Globus pallidus (tissue), 1 donor: ENCODE measurements around the gene PTPRH.
A peak's percentile ranks its signal among the peaks of the same experiment; 100 is the strongest.
"Not testable (repeated sequence)": the region's sequence is repeated elsewhere in the genome, so short reads cannot be mapped to it uniquely, and the experiment has no call there.

Experiments
- DNase-seq: peaks from one replicate; pipeline ENCODE4 v3.0.0-alpha.2; 2015; ENCODE audit warnings: low spot score

Gene PTPRH

DNA sequence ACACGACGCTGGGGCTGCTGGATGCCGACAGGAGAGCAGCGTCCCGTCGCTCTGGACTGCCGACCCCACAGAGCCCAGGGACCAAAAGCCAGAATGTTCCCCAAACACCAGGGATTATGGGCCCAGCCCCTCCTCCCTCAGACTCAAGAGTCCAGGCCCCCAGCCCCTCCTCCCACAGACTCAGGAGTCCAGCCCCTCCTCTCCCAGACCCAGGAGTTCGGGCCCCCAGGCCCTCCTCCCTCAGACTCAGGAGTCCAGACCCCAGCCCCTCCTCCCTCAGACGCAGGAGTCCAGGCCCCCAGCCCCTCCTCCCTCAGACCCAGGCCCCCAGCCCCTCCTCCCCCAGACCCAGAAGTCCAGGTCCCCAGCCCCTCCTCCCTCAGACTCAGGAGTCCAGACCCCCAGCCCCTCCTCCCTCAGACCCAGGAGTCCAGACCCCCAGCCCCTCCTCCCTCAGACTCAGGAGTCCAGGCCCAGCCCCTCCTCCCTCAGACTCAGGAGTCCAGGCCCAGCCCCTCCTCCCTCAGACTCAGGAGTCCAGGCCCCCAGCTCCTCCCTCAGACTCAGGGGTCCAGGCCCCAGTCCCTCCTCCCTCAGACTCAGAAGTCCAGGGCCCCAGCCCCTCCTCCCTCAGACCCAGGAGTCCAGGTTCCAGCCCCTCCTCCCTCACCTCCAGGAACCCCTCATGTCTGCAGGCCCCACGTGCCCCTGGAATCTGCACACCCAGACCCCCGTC, 15.5 kb upstream of the PTPRH start:
- not testable (repeated sequence) for DNase-seq

DNA sequence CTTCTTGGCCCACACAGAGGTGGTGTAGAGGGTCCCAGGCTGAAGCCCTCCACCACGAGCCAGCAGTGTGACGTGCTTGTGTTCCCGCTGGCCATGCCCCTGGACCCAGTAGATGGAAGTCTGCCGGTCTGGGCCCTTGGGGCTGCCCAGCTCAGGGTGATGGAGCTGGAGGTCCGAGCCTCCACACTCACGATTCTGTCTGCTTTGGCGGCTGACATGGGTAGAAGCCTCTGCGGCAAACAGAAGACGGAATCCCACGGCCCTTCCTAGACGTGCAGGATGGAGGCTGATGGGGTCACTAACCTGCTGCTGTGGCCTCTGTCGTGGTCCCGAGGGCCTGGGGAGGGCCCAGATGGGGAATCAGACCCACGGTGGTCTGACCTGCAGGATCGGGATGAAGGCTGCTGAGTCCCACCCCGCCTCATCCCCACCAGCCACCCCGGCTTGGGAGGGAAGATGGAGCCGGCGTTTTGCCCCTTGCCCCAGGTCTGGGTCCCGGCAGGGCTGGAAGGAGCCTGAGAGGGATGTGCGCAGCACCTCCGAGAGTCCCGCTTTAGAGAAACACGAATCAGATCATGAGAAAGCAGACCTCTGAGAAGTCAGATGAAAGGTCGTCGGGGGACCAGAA, 14.9 kb upstream of the PTPRH start:
- no peak for DNase-seq

GRCh38 chr19:55223291-55224037, 14.2 kb upstream of the PTPRH start:
- DNase-seq = no peak

DNA sequence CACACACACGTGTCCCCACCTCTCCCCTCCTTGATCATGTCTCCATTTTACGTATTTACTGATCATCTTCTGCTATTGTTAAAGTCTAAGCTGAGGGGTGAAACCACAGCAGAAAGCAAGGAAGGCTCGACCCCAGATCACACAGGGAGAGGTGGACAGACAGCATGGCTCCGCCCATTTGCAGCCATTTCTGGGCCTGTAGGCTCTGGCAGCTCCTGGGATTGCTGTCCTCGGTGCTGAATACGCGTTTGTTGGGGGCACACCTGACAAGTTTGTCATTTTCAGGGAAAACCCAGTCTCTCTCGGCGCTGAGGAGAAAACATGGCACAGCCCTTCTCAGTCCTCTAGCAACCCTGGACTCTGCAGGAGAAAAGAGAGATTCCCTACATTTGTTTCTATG, 11.2 kb upstream of the PTPRH start:
- DNase-seq = no peak

DNA sequence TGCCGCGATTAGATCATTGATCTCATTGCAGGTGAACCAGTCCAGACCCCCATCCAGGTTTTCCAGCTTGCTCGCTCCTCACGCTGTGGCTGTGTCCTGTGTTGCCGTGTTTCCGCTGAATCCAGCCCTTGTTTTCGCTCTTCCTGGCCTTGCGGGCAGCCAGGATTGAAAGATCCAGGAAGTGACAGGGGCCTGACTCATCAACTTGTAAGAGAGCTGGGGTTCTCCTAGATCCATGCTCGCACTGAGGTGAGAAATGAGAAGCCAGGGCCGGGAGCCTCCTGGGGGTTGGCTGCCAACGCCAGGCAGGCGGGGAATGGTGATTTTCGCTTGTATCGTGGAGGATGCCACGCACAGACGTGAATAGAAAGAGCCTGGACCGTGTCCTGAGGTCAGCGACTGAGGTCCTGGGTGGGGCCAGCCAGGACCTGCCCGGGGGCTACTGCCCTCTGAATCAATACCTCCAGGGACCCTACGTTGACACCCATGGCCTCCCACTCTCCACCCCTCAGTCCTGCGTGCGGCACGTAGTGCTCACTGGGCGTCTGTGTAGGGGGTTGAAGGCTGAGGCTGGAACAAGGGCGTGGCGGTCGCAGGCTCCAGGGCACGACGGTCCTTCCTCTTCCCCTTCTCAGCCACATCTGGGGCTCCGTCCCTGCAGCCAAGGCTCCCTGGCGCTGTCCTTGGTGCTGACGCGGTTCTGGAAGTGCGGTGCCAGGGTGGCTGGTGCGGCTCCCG, 7.3 kb upstream of the PTPRH start:
- DNase-seq = peak; percentile 74

GRCh38 chr19:55213547-55213946, 4.2 kb upstream of the PTPRH start:
- no peak for DNase-seq

- DNase-seq = no peak
These were observed 3.1 kb upstream of the PTPRH start for GRCh38 chr19:55212447-55212846.

DNA sequence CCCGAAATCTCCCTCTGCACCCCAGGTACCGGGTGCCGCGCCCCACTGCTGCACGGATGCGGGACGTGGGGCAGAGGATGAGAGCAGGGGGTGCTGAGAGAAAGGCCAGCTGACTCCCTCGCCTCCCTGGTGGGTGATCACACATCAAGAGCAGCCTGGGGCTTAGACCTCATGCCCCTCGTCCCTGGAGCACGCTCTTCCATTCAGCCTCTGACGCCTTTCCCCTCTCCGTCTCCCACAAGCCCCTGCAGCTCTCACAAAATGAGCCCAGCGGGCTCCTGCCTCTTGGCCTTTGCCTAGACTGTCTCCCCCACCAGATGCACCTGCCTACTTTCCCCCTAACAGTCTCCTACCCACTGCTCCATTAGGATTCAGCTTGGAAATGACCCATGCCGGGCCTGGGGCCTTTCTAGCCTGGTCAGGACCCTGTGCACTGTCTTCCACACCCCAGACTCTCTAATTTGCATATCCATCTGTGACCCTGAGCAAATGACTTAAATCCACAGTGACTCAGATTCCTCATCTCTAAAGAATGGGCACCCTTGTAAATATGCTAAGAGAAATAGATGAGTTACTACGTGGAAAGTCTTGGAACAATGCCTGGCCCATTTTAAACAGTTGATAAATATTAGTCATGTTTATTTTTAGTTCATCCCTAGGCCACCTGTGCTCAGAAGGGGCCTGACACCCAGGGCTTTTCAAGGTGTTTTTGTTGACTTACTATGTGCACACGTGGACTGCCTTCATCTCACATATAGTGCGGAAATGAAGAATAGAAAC, 582 bp upstream of the PTPRH start:
- no peak for DNase-seq

DNA sequence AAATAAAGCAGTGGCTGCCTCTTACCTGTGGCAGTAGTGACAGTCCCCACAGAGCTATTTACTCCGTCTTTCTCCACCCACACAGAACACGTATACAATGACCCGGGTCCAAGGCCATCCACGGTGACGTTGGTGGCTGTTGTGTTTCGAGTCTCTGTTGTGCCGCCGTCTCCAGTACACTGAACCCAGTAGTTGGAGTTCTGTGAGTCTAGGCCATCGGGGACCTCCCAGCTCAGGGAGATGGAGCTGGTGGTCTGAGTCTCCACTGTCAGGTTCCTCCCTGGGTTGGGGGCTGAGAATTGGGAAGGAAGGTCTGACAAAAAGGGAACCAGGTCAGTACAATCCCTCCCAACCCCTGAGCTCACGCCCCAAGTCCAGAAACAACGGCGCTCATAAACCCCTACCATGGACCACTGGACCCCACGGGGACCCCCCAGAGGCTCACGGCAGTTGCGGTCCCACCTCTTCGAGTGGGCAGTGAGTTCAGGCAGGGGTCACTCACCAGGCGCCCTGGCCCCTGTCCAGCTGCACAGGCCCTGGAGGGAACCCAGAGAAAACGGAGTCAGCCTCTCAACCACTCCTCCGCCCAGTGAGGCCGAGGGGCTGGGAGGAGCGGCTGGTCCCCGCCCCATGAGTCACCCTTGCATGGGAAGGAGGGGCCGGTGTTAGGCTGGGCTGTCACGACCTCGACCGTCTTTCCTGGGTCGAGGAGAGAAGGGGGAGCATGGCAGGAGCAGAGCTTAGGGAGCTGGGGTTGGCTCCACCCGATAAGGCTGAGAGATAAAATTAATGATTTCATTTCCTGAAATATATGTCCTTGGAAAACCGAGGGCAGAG, 2.4 kb downstream of the PTPRH start:
- DNase-seq = peak; percentile 80

- not testable (repeated sequence) for DNase-seq
These were observed 7.1 kb downstream of the PTPRH start for GRCh38 chr19:55202199-55202598.

DNA sequence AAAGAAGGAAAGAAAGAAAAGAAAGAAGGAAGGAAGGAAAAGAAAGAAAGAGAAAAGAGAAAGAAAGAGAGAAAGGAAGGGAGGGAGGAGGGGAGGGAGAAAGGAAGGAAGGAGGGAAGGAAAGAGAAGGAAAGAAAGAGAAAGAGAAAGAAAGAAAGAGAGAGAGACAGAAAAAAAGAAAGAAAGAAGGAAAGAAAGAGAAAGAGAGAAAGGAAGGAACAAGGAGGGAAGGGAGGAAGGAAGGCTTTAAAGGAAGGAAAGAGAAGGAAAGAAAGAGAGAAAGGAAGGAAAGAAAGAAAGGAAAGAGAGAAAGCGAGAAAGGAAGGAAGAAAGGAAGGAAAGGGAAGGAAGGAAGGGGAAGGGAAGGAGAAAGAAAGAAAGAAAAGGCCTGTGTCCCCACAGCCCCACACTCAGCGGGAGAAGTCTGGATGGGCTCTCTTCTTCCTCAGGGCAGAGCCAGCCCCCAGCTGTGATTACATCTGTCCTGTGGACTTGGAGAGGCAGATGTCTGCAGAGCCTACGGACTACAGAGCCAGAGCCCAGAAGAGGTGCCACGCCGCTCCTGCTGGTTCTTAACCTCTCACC, 9.6 kb downstream of the PTPRH start:
- DNase-seq = no peak

DNA sequence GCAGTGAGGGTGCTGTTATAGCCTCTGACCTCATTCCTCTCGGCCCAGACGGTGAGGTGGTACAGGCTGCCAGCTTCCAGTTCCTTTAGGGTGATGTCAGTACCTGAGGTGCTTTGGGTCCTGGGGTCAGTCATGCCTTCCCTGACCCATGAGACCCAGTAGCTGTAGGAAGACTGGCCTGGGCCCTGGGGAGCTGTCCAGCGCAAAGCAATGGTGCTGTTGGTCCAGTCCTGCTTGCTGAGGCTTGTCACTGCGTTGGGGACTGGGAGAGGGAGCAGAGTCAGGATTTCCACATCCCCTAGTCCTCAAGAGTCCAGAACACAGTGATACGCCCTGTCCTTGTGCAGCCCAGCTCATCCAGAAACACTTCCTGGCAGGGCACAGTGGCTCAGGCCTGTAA, 10.7 kb downstream of the PTPRH start:
- DNase-seq = no peak

DNA sequence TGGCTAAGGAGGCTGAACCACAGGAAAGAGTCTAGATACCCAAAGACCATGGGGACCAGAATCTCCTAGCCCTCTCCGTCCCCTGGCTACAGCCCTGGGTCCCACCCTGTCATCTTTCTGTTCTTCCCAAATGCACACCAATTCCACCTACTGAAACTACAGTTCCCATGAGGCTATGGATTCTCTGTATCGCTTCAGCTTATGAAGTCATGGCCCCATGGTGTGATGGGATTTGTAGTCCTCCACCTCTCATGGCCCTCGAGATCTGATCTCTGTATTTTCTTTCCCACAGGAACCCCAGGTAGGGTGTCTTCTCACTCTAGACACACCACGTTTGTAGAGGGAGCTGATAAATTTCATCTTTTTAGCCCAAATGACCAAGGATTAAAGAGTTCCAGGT, 11.8 kb downstream of the PTPRH start:
- DNase-seq = no peak

- DNase-seq = no peak
These were observed 12.5 kb downstream of the PTPRH start for GRCh38 chr19:55196803-55197202.

GRCh38 chr19:55193481-55193880, 15.8 kb downstream of the PTPRH start:
- no peak for DNase-seq

GRCh38 chr19:55189403-55189835, 19.9 kb downstream of the PTPRH start:
- no peak for DNase-seq

- no peak for DNase-seq
These were observed 20.7 kb downstream of the PTPRH start for GRCh38 chr19:55188625-55189024.

- no peak for DNase-seq
These were observed 23.2 kb downstream of the PTPRH start for GRCh38 chr19:55186080-55186479.

GRCh38 chr19:55181740-55182139, 27.6 kb downstream of the PTPRH start:
- no peak for DNase-seq
